ENCODE results near the gene GTPBP2.
"Not testable (repeated sequence)": the region's sequence is repeated elsewhere in the genome, so short reads cannot be mapped to it uniquely, and the experiment has no call there.

GTPBP2 gene

GRCh38 chr6:43657221-43657802 lies 28.2 kb upstream of the GTPBP2 start:
- no peak for DNase-seq (ENCODE audit: low spot score)

GRCh38 chr6:43652822-43653221 lies 23.8 kb upstream of the GTPBP2 start:
- not testable (repeated sequence) for DNase-seq (ENCODE audit: low spot score)

GRCh38 chr6:43648248-43648647 lies 19.2 kb upstream of the GTPBP2 start:
- no peak for DNase-seq (ENCODE audit: low spot score)

DNA sequence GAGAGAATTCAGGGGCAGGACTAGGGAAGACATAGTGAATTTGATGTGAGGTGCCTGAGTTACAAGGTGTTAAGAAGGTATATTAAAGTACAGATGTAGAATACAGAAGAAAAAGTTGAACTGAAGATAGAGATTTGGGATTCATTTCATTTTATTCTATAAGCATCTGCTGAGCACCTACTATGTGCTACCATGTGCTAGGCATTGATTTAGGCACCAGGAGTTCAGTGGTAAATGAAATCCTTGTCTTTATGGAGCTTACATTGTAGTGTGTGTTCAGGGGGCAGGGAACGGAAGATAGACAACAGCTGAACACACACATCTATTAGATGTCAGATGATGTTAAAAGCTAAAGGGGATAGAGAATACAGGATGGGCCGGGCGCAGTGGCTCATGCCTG lies 18.5 kb upstream of the GTPBP2 start:
- no peak for DNase-seq (ENCODE audit: low spot score)

DNA sequence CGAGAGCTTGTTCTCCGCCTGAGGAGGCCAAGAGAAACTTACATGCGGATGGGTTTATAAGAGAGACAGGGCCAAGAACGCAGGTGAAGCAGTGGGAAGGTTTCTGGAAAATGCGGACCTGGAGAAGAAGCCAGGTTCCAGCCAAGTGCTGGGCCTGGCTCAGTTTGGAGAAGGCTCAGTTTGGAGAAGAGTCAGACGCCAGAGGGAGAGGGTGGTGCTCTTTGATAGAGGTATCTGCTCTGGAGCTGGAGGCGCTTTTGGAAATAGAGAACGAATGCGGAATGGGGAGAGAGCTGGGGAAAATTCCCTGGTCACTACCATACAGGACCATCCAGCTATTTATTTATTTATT lies 16.5 kb upstream of the GTPBP2 start:
- no peak for DNase-seq (ENCODE audit: low spot score)

DNA sequence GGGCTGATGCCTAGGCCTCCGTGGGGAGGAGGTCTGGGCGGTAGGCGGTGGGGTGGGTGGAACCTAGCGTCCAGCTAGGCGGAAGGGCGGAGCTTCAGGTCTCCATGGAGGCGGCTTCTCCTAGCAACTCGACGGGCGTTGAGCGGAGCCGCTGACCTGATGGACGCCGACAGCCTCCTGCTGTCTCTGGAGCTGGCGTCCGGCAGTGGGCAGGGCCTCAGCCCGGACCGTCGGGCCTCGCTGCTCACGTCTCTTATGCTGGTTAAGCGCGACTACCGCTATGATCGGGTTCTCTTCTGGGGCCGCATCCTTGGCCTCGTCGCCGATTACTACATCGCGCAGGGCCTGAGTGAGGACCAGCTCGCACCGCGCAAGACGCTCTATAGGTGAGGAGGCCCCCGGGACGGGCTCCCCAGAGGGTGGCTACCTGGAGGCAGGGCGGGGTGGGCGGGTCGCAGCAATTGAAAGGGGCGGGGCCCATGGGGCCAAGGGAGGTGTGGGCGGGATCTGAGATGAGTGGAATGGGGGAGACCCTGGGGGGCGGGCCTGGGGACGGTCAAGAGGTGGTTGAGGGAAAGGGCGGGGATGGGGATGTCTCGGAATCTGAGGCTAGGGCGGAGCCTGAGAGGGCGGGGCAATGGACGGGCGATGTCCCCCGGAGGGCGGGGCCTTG lies 16.0 kb upstream of the GTPBP2 start, which contains the start of gene RSPH9:
RSPH9 (plus strand) TSS at position 97 of the 673 bp plus-strand sequence; CDS start at position 160, 63 bp downstream.
- peak; percentile 75 for DNase-seq (ENCODE audit: low spot score)

- no peak for DNase-seq (ENCODE audit: low spot score)
These were observed 11.1 kb upstream of the GTPBP2 start for GRCh38 chr6:43639984-43640800.

- DNase-seq (ENCODE audit: low spot score) = no peak
These were observed 7.2 kb upstream of the GTPBP2 start for GRCh38 chr6:43636308-43636659.

GRCh38 chr6:43635387-43636307 lies 6.6 kb upstream of the GTPBP2 start, which contains the start of gene MAD2L1BP:
Gene MAD2L1BP, plus strand, starts transcription at chr6:43635840. Its CDS starts 36 bp downstream, at chr6:43635876.
- DNase-seq (ENCODE audit: low spot score) = peak; percentile 91

DNA sequence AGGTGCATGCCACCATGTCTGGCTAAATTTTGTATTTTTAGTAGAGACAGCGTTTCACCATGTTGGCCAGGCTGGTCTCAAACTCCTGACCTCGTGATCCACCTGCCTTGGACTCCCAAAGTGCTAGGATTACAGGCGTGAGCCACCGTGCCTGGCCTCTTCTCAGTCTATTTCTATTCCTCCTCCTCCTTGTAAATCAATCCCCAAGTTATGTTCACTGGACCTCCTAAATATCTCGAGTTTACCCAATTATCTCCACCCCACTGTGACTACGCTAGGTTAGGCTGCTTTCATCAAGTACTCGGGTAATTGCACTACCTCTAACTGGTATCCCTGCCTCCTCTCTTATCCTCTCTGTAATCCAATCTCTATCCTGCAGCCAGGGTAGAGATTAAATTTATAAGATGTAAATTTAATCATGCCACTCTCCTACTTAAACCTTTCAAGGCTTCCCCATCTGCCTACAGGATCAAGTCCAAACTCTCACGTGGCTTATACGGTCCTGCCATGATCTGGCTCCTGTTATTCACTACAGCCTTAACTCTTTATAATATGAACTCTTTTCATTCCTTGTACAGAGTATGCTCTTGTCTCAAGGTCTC lies 5.7 kb upstream of the GTPBP2 start:
- no peak for DNase-seq (ENCODE audit: low spot score)

DNA sequence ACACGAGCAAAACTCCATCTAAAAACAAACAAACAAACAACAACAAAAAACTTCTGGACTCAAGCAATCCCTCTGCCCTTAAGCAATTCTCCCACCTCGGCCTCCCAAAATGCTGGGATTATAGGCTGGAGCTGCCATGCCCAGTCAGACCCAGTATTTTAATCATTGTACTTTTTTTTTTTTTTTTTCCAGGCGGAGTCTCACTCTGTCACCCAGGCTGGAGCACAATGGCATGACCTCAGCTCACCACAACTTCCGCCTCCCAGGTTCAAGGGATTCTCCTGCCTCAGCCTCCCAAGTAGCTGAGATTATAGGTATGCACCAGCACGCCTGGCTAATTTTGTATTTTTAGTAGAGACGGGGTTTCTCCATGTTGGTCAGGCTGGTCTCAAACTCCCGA lies 3.9 kb upstream of the GTPBP2 start:
- DNase-seq (ENCODE audit: low spot score) = not testable (repeated sequence)

DNA sequence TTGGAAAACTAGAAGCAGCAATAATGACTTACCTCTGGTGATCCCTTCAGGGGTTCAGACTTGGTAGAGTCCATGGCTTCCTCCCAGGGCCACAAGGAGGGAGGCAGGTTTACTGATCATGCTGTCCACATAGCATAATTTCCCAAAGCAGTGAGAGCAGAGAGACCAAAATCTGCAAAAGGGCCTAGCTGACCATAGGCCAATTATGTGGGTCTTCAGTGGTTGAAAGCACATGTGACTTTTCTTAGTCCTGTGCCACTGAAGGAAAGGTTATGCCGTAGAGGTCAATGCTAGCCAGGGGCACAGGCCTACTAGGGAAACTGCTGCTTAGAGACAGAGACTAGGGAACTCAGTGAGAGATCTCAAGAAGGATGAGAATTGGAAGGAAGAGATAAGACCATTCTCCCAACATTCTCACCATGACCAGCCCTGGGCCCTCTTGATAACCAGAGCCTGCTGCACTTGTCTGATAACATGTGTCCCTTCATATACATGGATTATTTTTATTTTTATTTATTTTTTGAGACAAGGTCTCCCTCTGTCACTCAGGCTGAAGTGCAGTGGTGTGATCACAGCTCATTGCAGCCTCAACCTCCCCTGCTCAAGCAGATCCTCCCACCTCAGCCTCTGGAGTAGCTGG lies 2.0 kb upstream of the GTPBP2 start:
- DNase-seq (ENCODE audit: low spot score) = no peak

- DNase-seq (ENCODE audit: low spot score) = peak; percentile 98
These were observed 639 bp upstream of the GTPBP2 start for GRCh38 chr6:43629505-43630300.

DNA sequence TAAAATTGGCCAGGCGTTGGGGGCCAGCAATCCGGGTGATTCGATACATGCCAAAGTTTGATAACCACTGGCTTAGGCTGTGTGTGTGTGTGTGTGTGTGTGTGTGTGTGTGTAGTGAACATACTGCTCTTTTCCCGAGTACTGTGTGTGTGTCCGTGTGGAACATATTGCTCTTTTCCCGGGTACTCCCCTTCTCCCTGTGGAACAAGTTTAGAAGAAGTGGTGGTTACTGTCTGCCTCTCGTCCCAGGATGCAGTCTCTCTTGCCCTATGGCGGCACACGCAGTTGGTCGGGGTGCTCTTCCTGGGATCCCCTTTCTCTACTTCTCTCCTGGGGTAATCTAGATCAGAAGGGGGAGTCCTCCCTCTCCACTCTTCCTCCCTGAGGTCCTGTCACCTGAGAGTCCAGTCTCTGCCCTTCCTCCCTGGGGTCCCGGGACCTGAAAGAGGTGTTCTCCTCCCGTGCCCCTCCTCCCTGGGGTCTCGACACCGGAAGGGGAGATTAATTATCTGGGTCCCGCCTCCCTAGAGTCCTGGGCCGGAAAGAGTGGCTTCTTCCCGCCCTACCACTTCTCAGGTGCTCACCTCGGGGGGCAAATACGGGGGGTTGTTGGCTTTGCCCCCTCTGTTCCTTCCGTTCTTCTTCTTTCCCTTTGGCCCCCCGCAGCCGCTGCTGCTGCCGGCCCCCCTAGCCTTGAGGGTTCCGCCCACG lies 516 bp downstream of the GTPBP2 start:
- peak; percentile 70 for DNase-seq (ENCODE audit: low spot score)

DNA sequence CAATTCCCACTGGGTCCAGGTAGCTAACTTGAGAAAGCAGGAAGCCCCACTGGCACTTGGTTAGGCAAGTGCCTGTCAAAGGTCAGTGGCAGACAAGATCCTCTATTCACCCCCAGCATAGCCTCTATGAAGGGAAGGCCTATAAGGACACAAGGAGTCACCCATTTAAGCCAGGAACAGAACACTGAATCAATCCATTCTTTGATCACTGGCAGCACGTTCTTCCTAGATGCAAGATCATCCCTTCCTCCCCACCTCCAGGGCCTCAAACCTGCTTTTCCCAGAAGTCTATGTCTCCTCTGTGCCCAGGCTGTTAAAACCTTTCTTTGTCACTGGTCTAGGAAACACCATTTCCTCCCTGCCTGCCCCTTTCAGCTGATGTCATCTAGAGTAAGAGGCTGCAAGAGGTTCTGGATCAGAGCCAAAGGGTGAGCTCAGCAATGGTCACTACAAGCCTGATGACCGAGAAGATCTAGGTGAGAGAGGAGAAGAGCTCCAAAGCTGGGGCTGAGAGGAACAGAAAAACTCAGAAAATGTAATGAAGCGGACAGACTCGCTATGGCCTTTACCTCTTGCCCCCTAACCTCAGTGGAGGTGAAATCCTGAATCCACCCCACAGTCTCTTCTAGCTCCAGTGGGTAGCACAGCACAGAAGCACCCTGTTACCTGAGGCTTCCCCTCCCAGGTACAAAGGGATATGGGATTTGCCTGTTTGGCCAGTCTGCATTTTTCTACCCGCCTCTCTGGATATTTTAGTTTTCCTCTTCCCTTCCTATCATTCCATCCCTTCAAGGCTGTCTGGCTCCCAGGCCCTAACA lies 1.8 kb downstream of the GTPBP2 start:
- no peak for DNase-seq (ENCODE audit: low spot score)

- DNase-seq (ENCODE audit: low spot score) = no peak
These were observed 3.6 kb downstream of the GTPBP2 start for GRCh38 chr6:43625393-43625992.

GRCh38 chr6:43624786-43625288 lies 4.2 kb downstream of the GTPBP2 start:
- no peak for DNase-seq (ENCODE audit: low spot score)

All from left forelimb (tissue), 1 donor.